ENCODE measurements around the gene POU6F2. TPM values are rescaled to one million over a fixed set of nuclear protein-coding genes. Genes with fewer than 3 reads are reported as not detected.

The POU6F2 gene
- total RNA-seq, 1 donor from 2014 or later = 9.2 TPM

GRCh38 chr7:38934536-38934935, 43.2 kb upstream of the POU6F2 start:
- Mint-ChIP-seq H3K9me3 (no peaks in the 10 kb centered on the region), H3K36me3 (no peaks in the 10 kb centered on the region), H3K27ac (no peak overlapping the region), H3K4me1 (peaks cover 19% of the 10 kb centered on the region), H3K27me3 (ENCODE audit: low read depth) (no peaks in the 10 kb centered on the region), H3K4me3 (no peak overlapping the region)
- DNase-seq (ENCODE audit: low spot score in 2 of 2, unreplicated experiment in 2 of 2) = no peak
- TF ChIP-seq, protein P1, sequence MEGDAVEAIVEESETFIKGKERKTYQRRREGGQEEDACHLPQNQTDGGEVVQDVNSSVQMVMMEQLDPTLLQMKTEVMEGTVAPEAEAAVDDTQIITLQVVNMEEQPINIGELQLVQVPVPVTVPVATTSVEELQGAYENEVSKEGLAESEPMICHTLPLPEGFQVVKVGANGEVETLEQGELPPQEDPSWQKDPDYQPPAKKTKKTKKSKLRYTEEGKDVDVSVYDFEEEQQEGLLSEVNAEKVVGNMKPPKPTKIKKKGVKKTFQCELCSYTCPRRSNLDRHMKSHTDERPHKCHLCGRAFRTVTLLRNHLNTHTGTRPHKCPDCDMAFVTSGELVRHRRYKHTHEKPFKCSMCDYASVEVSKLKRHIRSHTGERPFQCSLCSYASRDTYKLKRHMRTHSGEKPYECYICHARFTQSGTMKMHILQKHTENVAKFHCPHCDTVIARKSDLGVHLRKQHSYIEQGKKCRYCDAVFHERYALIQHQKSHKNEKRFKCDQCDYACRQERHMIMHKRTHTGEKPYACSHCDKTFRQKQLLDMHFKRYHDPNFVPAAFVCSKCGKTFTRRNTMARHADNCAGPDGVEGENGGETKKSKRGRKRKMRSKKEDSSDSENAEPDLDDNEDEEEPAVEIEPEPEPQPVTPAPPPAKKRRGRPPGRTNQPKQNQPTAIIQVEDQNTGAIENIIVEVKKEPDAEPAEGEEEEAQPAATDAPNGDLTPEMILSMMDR (IDR thresholded peaks at IDR 0.05; ENCODE audit: unreplicated experiment) = no peak

GRCh38 chr7:38936641-38937040, 41.1 kb upstream of the POU6F2 start:
- DNase-seq (ENCODE audit: low spot score in 2 of 2, unreplicated experiment in 2 of 2) = no peak
- Mint-ChIP-seq H3K9me3 (no peaks in the 10 kb centered on the region), H3K4me1 (peaks cover 5% of the 10 kb centered on the region)

GRCh38 chr7:38938001-38938485, 39.7 kb upstream of the POU6F2 start:
- Mint-ChIP-seq H3K4me3 (no peak overlapping the region), H3K36me3 (no peaks in the 10 kb centered on the region), H3K27me3 (ENCODE audit: low read depth) (no peaks in the 10 kb centered on the region), H3K4me1 (no peaks in the 10 kb centered on the region), H3K9me3 (no peaks in the 10 kb centered on the region), H3K27ac (no peak overlapping the region)
- no peak for DNase-seq (ENCODE audit: low spot score in 2 of 2, unreplicated experiment in 2 of 2)
- TF ChIP-seq, protein P1 (IDR thresholded peaks at IDR 0.05; ENCODE audit: unreplicated experiment) = no peak

More at GRCh38 chr7:38936641-38937040, 41.1 kb upstream of the POU6F2 start:
- no peaks in the 10 kb centered on the region for H3K27me3 Mint-ChIP-seq (ENCODE audit: low read depth)
- H3K36me3 Mint-ChIP-seq = no peaks in the 10 kb centered on the region
- TF ChIP-seq, protein P1 (IDR thresholded peaks at IDR 0.05; ENCODE audit: unreplicated experiment) = no peak
- no peak overlapping the region for H3K4me3 Mint-ChIP-seq
- H3K27ac Mint-ChIP-seq = no peak overlapping the region

DNA sequence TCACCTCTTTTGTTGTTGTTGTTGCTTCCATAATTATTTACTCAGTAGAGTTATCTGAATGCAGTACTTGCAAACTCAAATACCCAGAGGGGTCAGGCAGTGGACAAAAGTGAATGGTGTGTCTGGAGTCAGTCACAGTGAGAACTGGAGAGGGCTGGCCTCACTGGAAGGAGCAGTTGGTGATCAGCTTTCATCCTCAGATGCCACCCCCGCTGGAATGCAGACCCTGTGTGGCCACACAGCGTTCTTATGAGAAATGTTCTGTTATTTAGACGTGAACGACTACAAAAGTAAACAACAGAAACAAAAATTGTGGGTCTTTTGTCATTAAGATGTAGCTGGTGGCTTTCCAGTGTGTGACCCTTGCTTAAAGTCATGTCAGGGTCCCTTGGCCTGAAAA, 39.1 kb upstream of the POU6F2 start:
- Mint-ChIP-seq H3K4me1 (no peaks in the 10 kb centered on the region), H3K36me3 (no peaks in the 10 kb centered on the region), H3K4me3 (no peak overlapping the region), H3K27me3 (ENCODE audit: low read depth) (no peaks in the 10 kb centered on the region), H3K9me3 (no peaks in the 10 kb centered on the region), H3K27ac (no peak overlapping the region)
- DNase-seq (ENCODE audit: low spot score in 2 of 2, unreplicated experiment in 2 of 2) = no peak
- TF ChIP-seq, protein P1 (IDR thresholded peaks at IDR 0.05; ENCODE audit: unreplicated experiment) = no peak

- Mint-ChIP-seq H3K36me3 (no peaks in the 10 kb centered on the region), H3K4me1 (no peaks in the 10 kb centered on the region), H3K9me3 (no peaks in the 10 kb centered on the region), H3K27me3 (ENCODE audit: low read depth) (no peaks in the 10 kb centered on the region), H3K4me3 (no peak overlapping the region), H3K27ac (no peak overlapping the region)
- no peak for DNase-seq (ENCODE audit: low spot score in 2 of 2, unreplicated experiment in 2 of 2)
- TF ChIP-seq, protein P1 (IDR thresholded peaks at IDR 0.05; ENCODE audit: unreplicated experiment) = no peak
Observed at GRCh38 chr7:38940774-38941173, 36.9 kb upstream of the POU6F2 start.

All from mesothelial cell of epicardium (in vitro differentiated cells).